LNCAP (cell line): ENCODE data around the gene ARIH1.

Experiments
- TF ChIP-seq, protein P1 (sequence below): fragments of 450-650 bp; IDR thresholded peaks from 2 replicates; pipeline ENCODE4 v1.5.1; 2017; ENCODE audit warnings: mild to moderate bottlenecking

ARIH1 gene

DNA sequence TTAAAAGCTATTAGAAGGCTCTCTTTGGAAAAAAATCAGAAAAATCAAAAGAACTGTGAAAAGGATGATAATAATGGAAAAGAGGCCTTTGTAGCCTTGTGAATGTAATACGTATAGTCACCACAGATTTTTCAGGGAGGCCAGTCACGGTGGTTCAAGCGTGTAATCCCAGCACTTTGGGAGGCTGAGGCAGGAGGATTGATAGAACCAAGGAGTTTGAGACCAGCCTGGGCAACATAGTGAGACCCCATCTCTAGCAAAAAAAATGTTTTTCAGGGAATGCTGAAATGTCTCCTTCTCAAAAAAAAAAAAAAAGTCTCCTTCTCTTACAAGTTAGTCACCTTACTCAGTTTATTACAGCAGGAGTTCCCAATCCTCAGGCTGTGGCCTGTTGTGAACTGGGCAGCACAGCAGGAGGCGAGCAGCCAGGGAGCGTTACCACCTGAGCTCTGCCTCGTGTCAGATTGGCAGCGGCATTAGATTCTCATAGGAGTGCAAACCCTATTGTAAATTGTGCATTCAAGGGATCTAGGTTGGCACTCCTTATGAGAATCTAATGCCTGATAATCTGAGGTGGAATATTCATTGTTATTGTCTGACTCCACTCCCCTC, 15.9 kb downstream of the ARIH1 start:
- TF ChIP-seq, protein P1, sequence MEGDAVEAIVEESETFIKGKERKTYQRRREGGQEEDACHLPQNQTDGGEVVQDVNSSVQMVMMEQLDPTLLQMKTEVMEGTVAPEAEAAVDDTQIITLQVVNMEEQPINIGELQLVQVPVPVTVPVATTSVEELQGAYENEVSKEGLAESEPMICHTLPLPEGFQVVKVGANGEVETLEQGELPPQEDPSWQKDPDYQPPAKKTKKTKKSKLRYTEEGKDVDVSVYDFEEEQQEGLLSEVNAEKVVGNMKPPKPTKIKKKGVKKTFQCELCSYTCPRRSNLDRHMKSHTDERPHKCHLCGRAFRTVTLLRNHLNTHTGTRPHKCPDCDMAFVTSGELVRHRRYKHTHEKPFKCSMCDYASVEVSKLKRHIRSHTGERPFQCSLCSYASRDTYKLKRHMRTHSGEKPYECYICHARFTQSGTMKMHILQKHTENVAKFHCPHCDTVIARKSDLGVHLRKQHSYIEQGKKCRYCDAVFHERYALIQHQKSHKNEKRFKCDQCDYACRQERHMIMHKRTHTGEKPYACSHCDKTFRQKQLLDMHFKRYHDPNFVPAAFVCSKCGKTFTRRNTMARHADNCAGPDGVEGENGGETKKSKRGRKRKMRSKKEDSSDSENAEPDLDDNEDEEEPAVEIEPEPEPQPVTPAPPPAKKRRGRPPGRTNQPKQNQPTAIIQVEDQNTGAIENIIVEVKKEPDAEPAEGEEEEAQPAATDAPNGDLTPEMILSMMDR = no peak

DNA sequence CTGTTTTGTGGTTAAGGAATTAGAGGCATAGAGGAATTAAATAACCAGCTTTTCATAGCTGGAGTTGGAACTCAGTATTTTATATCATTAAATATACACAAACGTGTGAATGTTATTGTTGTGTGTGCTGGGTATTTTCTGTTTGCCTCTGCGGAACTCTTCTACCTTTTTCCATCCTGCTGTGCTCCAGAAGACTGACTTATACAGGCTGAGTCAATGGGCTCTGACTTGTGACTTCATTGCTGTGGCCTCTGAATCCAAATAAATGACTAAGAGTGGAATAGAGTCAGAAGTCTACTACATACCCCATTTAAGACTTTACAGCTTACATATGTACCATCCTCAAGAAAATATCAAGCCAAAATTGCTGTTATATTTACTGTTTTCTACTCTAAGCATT, 17.6 kb downstream of the ARIH1 start:
- TF ChIP-seq, protein P1 = no peak

DNA sequence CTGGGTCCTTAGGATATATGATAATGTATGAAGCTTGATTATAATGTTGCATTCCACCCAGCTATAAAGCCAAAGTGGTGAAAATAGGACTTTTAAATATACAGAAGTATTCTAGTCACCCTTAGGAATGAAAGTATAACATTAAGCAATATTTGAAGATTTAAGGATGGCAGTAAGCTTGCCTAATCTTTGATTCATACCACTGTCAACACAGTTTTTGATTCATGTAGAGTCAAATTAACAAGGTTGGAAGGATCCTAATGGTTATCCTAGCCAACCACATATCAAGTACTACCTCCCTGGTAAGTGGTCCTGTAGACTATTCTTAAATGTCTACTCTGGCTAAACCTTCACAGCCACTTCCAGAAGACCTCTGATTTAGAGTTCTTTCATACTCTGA, 18.6 kb downstream of the ARIH1 start:
- TF ChIP-seq, protein P1 = no peak

GRCh38 chr15:72493220-72493619, 19.1 kb downstream of the ARIH1 start:
- TF ChIP-seq, protein P1 = no peak

- TF ChIP-seq, protein P1 = no peak
Observed at GRCh38 chr15:72495007-72495406, 20.9 kb downstream of the ARIH1 start.

DNA sequence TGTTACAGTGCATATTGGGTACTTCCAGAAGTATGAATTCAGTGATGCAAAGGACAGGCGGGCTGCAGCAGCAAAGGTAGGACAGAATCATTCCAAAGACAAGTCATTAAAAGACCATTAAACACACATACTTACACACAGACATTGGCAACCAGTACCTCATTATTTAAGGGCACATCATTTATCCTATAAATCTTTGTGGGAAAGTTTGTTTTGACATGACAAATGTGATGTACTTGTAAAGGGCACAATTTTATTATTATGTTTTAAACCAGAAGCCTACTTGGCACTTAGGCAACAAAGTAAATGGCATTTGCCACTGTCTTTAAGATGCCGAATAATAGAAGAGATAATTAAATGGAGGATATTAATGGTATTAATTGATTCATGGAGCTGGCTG, 22.7 kb downstream of the ARIH1 start:
- TF ChIP-seq, protein P1 = no peak

- TF ChIP-seq, protein P1 = no peak
Observed at GRCh38 chr15:72497402-72497801, 23.3 kb downstream of the ARIH1 start.
